ENCODE measurements around the gene PSMB2. TPM values are rescaled to one million over a fixed set of nuclear protein-coding genes. Genes with fewer than 3 reads are reported as not detected.

The PSMB2 gene
- total RNA-seq, 1 donor from 2014 or later, result 98.6 TPM

GRCh38 chr1:35675773-35676172 is 34.4 kb upstream of the PSMB2 start:
- no peaks in the 10 kb centered on the region for H3K36me3 Mint-ChIP-seq (ENCODE audit: low read depth, unreplicated experiment)
- Histone ChIP-seq H3K36me3 (ENCODE audit: insufficient read depth, low read length) (no peaks in the 10 kb centered on the region), H3K9ac (ENCODE audit: low read length) (no peak overlapping the region), H3K27me3 (ENCODE audit: insufficient read depth, low read length) (peaks cover 13% of the 10 kb centered on the region), H3K79me2 (ENCODE audit: insufficient read depth, low read length) (no peaks in the 10 kb centered on the region), H3K9me3 (ENCODE audit: insufficient read depth, low read depth, low read length) (no peaks in the 10 kb centered on the region), H3K4me3 (ENCODE audit: insufficient read depth, low read depth, low read length) (no peak overlapping the region), H3K4me2 (ENCODE audit: low read length) (peak overlapping the region; percentile 43), H2AFZ (ENCODE audit: low read depth, low read length) (no peak overlapping the region), H3K4me1 (ENCODE audit: insufficient read depth, low read length) (no peaks in the 10 kb centered on the region), H4K20me1 (ENCODE audit: insufficient read depth, low read length) (no peaks in the 10 kb centered on the region), H3K27ac (ENCODE audit: low read depth, low read length) (no peak overlapping the region)
- peaks cover 4% of the 10 kb centered on the region for H3K4me1 Mint-ChIP-seq (ENCODE audit: low read depth, unreplicated experiment)
- peaks cover 41% of the 10 kb centered on the region for H3K27me3 Mint-ChIP-seq (ENCODE audit: low read depth, unreplicated experiment)
- H3K27ac Mint-ChIP-seq (ENCODE audit: unreplicated experiment), result peak overlapping the region; percentile 43
- DNase-seq (ENCODE audit: low read depth), result peak; percentile 27
- no peak for FAIRE-seq
- TF ChIP-seq CTCF (IDR thresholded peaks at IDR 0.05; ENCODE audit: insufficient read depth, low read depth, low read length) (no peak), EZH2 (IDR thresholded peaks at IDR 0.05; ENCODE audit: insufficient read depth, low read length) (no peak)
- no peak overlapping the region for H3K4me3 Mint-ChIP-seq (ENCODE audit: unreplicated experiment)
- H3K9me3 Mint-ChIP-seq (ENCODE audit: unreplicated experiment), result peaks cover 8% of the 10 kb centered on the region

- H3K27me3 ChIP-seq (ENCODE audit: insufficient read depth, low read length), result peaks cover 10% of the 10 kb centered on the region
- no peak for DNase-seq (ENCODE audit: low read depth)
- H3K9me3 ChIP-seq (ENCODE audit: insufficient read depth, low read depth, low read length), result no peaks in the 10 kb centered on the region
- no peak overlapping the region for H3K9ac ChIP-seq (ENCODE audit: low read length)
- FAIRE-seq, result no peak
- no peaks in the 10 kb centered on the region for H3K79me2 ChIP-seq (ENCODE audit: insufficient read depth, low read length)
- Mint-ChIP-seq H3K4me1 (ENCODE audit: low read depth, unreplicated experiment) (peaks cover 4% of the 10 kb centered on the region), H3K27ac (ENCODE audit: unreplicated experiment) (no peak overlapping the region), H3K27me3 (ENCODE audit: low read depth, unreplicated experiment) (peaks cover 37% of the 10 kb centered on the region), H3K36me3 (ENCODE audit: low read depth, unreplicated experiment) (no peaks in the 10 kb centered on the region), H3K4me3 (ENCODE audit: unreplicated experiment) (no peak overlapping the region), H3K9me3 (ENCODE audit: unreplicated experiment) (peaks cover 5% of the 10 kb centered on the region)
- H3K4me1 ChIP-seq (ENCODE audit: insufficient read depth, low read length), result no peaks in the 10 kb centered on the region
- no peak overlapping the region for H3K4me2 ChIP-seq (ENCODE audit: low read length)
- TF ChIP-seq CTCF (IDR thresholded peaks at IDR 0.05; ENCODE audit: insufficient read depth, low read depth, low read length) (no peak), EZH2 (IDR thresholded peaks at IDR 0.05; ENCODE audit: insufficient read depth, low read length) (no peak)
- no peak overlapping the region for H2AFZ ChIP-seq (ENCODE audit: low read depth, low read length)
- no peak overlapping the region for H3K27ac ChIP-seq (ENCODE audit: low read depth, low read length)
- H4K20me1 ChIP-seq (ENCODE audit: insufficient read depth, low read length), result no peaks in the 10 kb centered on the region
- H3K4me3 ChIP-seq (ENCODE audit: insufficient read depth, low read depth, low read length), result no peak overlapping the region
- H3K36me3 ChIP-seq (ENCODE audit: insufficient read depth, low read length), result no peaks in the 10 kb centered on the region
Measured at GRCh38 chr1:35674111-35674510, 32.8 kb upstream of the PSMB2 start.

GRCh38 chr1:35672116-35672515 is 30.8 kb upstream of the PSMB2 start:
- H3K4me3 Mint-ChIP-seq (ENCODE audit: unreplicated experiment), result no peak overlapping the region

More at GRCh38 chr1:35672116-35672515, 30.8 kb upstream of the PSMB2 start:
- H3K4me1 Mint-ChIP-seq (ENCODE audit: low read depth, unreplicated experiment), result peaks cover 4% of the 10 kb centered on the region
- Histone ChIP-seq H3K27me3 (ENCODE audit: insufficient read depth, low read length) (peaks cover 15% of the 10 kb centered on the region), H3K4me3 (ENCODE audit: insufficient read depth, low read depth, low read length) (no peak overlapping the region), H2AFZ (ENCODE audit: low read depth, low read length) (no peak overlapping the region), H3K4me2 (ENCODE audit: low read length) (no peak overlapping the region), H3K36me3 (ENCODE audit: insufficient read depth, low read length) (no peaks in the 10 kb centered on the region), H3K27ac (ENCODE audit: low read depth, low read length) (no peak overlapping the region), H3K79me2 (ENCODE audit: insufficient read depth, low read length) (no peaks in the 10 kb centered on the region), H3K9ac (ENCODE audit: low read length) (no peak overlapping the region), H3K9me3 (ENCODE audit: insufficient read depth, low read depth, low read length) (no peaks in the 10 kb centered on the region), H4K20me1 (ENCODE audit: insufficient read depth, low read length) (no peaks in the 10 kb centered on the region), H3K4me1 (ENCODE audit: insufficient read depth, low read length) (no peaks in the 10 kb centered on the region)
- H3K27ac Mint-ChIP-seq (ENCODE audit: unreplicated experiment), result no peak overlapping the region
- H3K27me3 Mint-ChIP-seq (ENCODE audit: low read depth, unreplicated experiment), result peaks cover 34% of the 10 kb centered on the region
- H3K9me3 Mint-ChIP-seq (ENCODE audit: unreplicated experiment), result peaks cover 5% of the 10 kb centered on the region
- DNase-seq (ENCODE audit: low read depth) (no peak), FAIRE-seq (no peak)
- no peaks in the 10 kb centered on the region for H3K36me3 Mint-ChIP-seq (ENCODE audit: low read depth, unreplicated experiment)
- TF ChIP-seq EZH2 (IDR thresholded peaks at IDR 0.05; ENCODE audit: insufficient read depth, low read length) (no peak), CTCF (IDR thresholded peaks at IDR 0.05; ENCODE audit: insufficient read depth, low read depth, low read length) (no peak)

Data from astrocyte (in vitro differentiated cells and primary cell).